H1 (cell line): ENCODE data around the gene ADGRB2. TPM values are rescaled to one million over a fixed set of nuclear protein-coding genes. Genes with fewer than 3 reads are reported as not detected.

Source experiments
- JUND ChIP-seq: IDR thresholded peaks from 2 replicates; pipeline ENCODE4 v1.6.1; 2011; ENCODE audit warnings: mild to moderate bottlenecking, improper control_type of control experiment, low read length
- SAP30 ChIP-seq: fragments of 300-600 bp; sonication (generic); IDR thresholded peaks from 2 replicates; pipeline ENCODE4 v1.7.1; 2012; ENCODE audit warnings: low read length, moderate library complexity, mild to moderate bottlenecking, inconsistent platforms; ENCODE audit not compliant: insufficient read depth, insufficient replicate concordance
- polyA plus RNA-seq, 7 experiments: library from polyadenylated mRNA; depleted of rRNA in 3 of 7; stranded (reverse) in 5 of 7; unstranded in 2 of 7; fragments of >200 nt in 5 of 7; fragments of 200-250 nt in 2 of 7; gene quantifications; 1 replicate in 5 of 7; 2 replicates in 1 of 7; 4 replicates in 1 of 7; pipeline versions ENCODE4 v1.2.1 to v1.2.3, GENCODE V29; 2011 to 2013; ENCODE audit warnings: missing spikeins in 2 of 7, mixed read lengths in 2 of 7
- total RNA-seq: library from RNA; stranded (reverse); fragmentation: NEBNext Ultra II Directional; extraction: Animal tissue kit (Norgen Biotek cat#: 25700); gene quantifications from 2 replicates; pipeline ENCODE4 v1.2.1, GENCODE V29; 2021

The ADGRB2 gene
- total and polyA plus RNA-seq, 2 of the 8 experiments (the other 6 are each of a cell fraction or from before 2014, with no cell fraction given) = 15.6 to 26.2 TPM

GRCh38 chr1:31809698-31810097, 45.6 kb upstream of the ADGRB2 start (continued):
- TF ChIP-seq SAP30 (no peak), JUND (no peak)
